WTC11 (cell line): Measurements from ENCODE around the gene SRGAP1. TPM values are rescaled to one million over a fixed set of nuclear protein-coding genes. Genes with fewer than 3 reads are reported as not detected.

Source experiments
- ATAC-seq: fragments of 200-7000 bp; cut with Tn5 transposase; 2 replicates; pipeline ENCODE4 v1.10.0; 2021; ENCODE audit warnings: mild to moderate bottlenecking, moderate library complexity
- CTCF ChIA-PET: fragments of 300-600 bp; sonication (Branson Sonifier 250); formaldehyde crosslinking; loops from one replicate; lab custom pipeline; 2021; ENCODE audit warnings: antibody characterized with exemption; lab: Charles Lee
- POLR2A ChIA-PET: fragments of 350-600 bp; sonication (Branson Sonifier 250); formaldehyde crosslinking; loops from one replicate; lab custom pipeline; 2021; ENCODE audit warnings: antibody characterized with exemption; lab: Charles Lee
- DNase-seq: peaks from one replicate; pipeline ENCODE4 v3.0.0; 2021; ENCODE audit warnings: low spot score
- H3K27ac Mint-ChIP-seq: 2 replicates; pipeline ENCODE4 v1.8.0; 2021; ENCODE audit warnings: mixed read lengths
- H3K27me3 Mint-ChIP-seq: 2 replicates; pipeline ENCODE4 v1.8.0; 2021; ENCODE audit warnings: low read depth, mild to moderate bottlenecking, moderate library complexity, mixed read lengths
- H3K36me3 Mint-ChIP-seq: 2 replicates; pipeline ENCODE4 v1.8.0; 2021; ENCODE audit warnings: mixed read lengths
- H3K4me1 Mint-ChIP-seq: 2 replicates; pipeline ENCODE4 v1.8.0; 2022; ENCODE audit warnings: mixed read lengths
- H3K4me3 Mint-ChIP-seq: 2 replicates; pipeline ENCODE4 v1.8.0; 2021; ENCODE audit warnings: mild to moderate bottlenecking, moderate library complexity, mixed read lengths
- H3K9me3 Mint-ChIP-seq: 2 replicates; pipeline ENCODE4 v1.8.0; 2021; ENCODE audit warnings: mixed read lengths
- CREB1 ChIP-seq: sonication (generic); formaldehyde crosslinking; IDR thresholded peaks from 2 replicates; pipeline ENCODE4 v1.8.0; 2023; ENCODE audit warnings: mild to moderate bottlenecking, missing genetic modification reagents
- GRHL2 ChIP-seq: fragments of 250-450 bp; sonication (Bioruptor Pico); IDR thresholded peaks from 2 replicates; pipeline ENCODE4 v1.8.0; 2022; ENCODE audit warnings: mild to moderate bottlenecking, moderate library complexity; ENCODE audit not compliant: insufficient replicate concordance, severe bottlenecking
- GTF2I ChIP-seq: fragments of 250-450 bp; sonication (Bioruptor Pico); conservative IDR thresholded peaks from 2 replicates; pipeline ENCODE4 v1.4.0; 2021; ENCODE audit warnings: mild to moderate bottlenecking
- NFATC4 ChIP-seq: fragments of 250-450 bp; sonication (Bioruptor Pico); IDR thresholded peaks from 2 replicates; pipeline ENCODE4 v1.9.0; 2021; ENCODE audit warnings: mild to moderate bottlenecking
- NR3C1 ChIP-seq: sonication (generic); formaldehyde crosslinking; conservative IDR thresholded peaks from 2 replicates; pipeline ENCODE4 v1.8.1; 2023; ENCODE audit warnings: low read depth, mild to moderate bottlenecking, missing genetic modification reagents
- SMAD3 ChIP-seq: sonication (generic); formaldehyde crosslinking; IDR thresholded peaks from 2 replicates; pipeline ENCODE4 v1.8.0; 2022; ENCODE audit warnings: missing genetic modification reagents, mild to moderate bottlenecking, borderline replicate concordance
- SOX15 ChIP-seq: fragments of 250-450 bp; sonication (Bioruptor Pico); IDR thresholded peaks from 2 replicates; pipeline ENCODE4 v1.9.0; 2021; ENCODE audit warnings: mild to moderate bottlenecking
- TEAD1 ChIP-seq: sonication (generic); formaldehyde crosslinking; IDR thresholded peaks from 2 replicates; pipeline ENCODE4 v1.8.0; 2022; ENCODE audit warnings: mild to moderate bottlenecking, missing genetic modification reagents
- TP53 ChIP-seq: sonication (generic); formaldehyde crosslinking; IDR thresholded peaks from 2 replicates; pipeline ENCODE4 v1.8.1; 2023; ENCODE audit warnings: mild to moderate bottlenecking, missing genetic modification reagents
- ZNF138 ChIP-seq: sonication (generic); formaldehyde crosslinking; conservative IDR thresholded peaks from 2 replicates; pipeline ENCODE4 v1.8.1; 2022; ENCODE audit warnings: mild to moderate bottlenecking, moderate library complexity, missing genetic modification reagents
- ZNF219 ChIP-seq: sonication (generic); formaldehyde crosslinking; IDR thresholded peaks from 2 replicates; pipeline ENCODE4 v1.8.0; 2023; ENCODE audit warnings: missing genetic modification reagents, mild to moderate bottlenecking, borderline replicate concordance
- ZNF232 ChIP-seq: sonication (generic); formaldehyde crosslinking; IDR thresholded peaks from 2 replicates; pipeline ENCODE4 v1.8.0; 2022; ENCODE audit warnings: mild to moderate bottlenecking, missing genetic modification reagents
- ZNF317 ChIP-seq: sonication (generic); formaldehyde crosslinking; IDR thresholded peaks from 2 replicates; pipeline ENCODE4 v1.8.1; 2023; ENCODE audit warnings: low read depth, mild to moderate bottlenecking, moderate library complexity, missing genetic modification reagents, borderline replicate concordance
- total RNA-seq: library from RNA; stranded (reverse); gene quantifications from 3 replicates; pipeline ENCODE4 v1.2.3, GENCODE V29; 2021
- TF ChIP-seq, protein P1 (sequence below): sonication (generic); formaldehyde crosslinking; IDR thresholded peaks from 2 replicates; pipeline ENCODE4 v1.8.1; 2023; ENCODE audit warnings: mild to moderate bottlenecking, moderate library complexity, missing genetic modification reagents
- TF ChIP-seq, protein P2 (sequence below): fragments of 250-450 bp; sonication (Bioruptor Pico); IDR thresholded peaks from 2 replicates; pipeline ENCODE4 v1.9.0; 2021; ENCODE audit warnings: mild to moderate bottlenecking
- TF ChIP-seq, protein P3 (sequence below): sonication (generic); formaldehyde crosslinking; IDR thresholded peaks from 2 replicates; pipeline ENCODE4 v1.8.1; 2022; ENCODE audit warnings: missing genetic modification reagents, borderline replicate concordance
- TF ChIP-seq, protein P4 (sequence below): sonication (generic); formaldehyde crosslinking; IDR thresholded peaks from 2 replicates; pipeline ENCODE4 v1.8.1; 2022; ENCODE audit warnings: low read depth, missing genetic modification reagents, borderline replicate concordance
- TF ChIP-seq, protein P5 (sequence below): sonication (generic); formaldehyde crosslinking; IDR thresholded peaks from 2 replicates; pipeline ENCODE4 v1.8.0; 2022; ENCODE audit warnings: mild to moderate bottlenecking, missing genetic modification reagents
- TF ChIP-seq, protein P6 (sequence below): fragments of 250-450 bp; sonication (Bioruptor Pico); IDR thresholded peaks from 2 replicates; pipeline ENCODE4 v1.9.0; 2021; ENCODE audit warnings: mild to moderate bottlenecking
- TF ChIP-seq, protein P7 (sequence below): sonication (generic); formaldehyde crosslinking; IDR thresholded peaks from 2 replicates; pipeline ENCODE4 v1.8.1; 2022; ENCODE audit warnings: mild to moderate bottlenecking, moderate library complexity, missing genetic modification reagents

The SRGAP1 gene
- total RNA-seq, 1 experiment from 2014 or later = 10.3 TPM

DNA sequence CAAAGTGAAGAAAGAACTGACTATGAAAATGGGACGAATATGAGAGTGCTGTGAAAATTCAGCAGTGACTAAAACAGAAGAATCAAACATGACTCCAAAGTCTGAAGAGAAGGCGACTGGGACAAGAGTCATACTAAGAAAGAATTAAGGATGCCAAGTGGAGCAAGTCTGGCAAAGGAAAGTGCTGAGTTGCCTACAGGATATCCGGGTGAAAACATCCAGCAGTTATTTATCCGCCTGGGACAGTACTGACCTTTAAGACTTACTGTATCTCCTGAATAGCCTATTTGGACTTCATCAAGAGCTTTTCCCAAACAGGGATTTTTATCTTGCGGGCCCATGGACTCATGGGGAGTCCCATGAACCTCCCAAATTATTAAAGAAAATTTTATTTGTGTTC, 336.5 kb downstream of the SRGAP1 start (continued):
- TF ChIP-seq, protein P1, sequence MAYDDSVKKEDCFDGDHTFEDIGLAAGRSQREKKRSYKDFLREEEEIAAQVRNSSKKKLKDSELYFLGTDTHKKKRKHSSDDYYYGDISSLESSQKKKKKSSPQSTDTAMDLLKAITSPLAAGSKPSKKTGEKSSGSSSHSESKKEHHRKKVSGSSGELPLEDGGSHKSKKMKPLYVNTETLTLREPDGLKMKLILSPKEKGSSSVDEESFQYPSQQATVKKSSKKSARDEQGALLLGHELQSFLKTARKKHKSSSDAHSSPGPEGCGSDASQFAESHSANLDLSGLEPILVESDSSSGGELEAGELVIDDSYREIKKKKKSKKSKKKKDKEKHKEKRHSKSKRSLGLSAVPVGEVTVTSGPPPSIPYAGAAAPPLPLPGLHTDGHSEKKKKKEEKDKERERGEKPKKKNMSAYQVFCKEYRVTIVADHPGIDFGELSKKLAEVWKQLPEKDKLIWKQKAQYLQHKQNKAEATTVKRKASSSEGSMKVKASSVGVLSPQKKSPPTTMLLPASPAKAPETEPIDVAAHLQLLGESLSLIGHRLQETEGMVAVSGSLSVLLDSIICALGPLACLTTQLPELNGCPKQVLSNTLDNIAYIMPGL (CRISPR knock-in tag) = no peak

DNA sequence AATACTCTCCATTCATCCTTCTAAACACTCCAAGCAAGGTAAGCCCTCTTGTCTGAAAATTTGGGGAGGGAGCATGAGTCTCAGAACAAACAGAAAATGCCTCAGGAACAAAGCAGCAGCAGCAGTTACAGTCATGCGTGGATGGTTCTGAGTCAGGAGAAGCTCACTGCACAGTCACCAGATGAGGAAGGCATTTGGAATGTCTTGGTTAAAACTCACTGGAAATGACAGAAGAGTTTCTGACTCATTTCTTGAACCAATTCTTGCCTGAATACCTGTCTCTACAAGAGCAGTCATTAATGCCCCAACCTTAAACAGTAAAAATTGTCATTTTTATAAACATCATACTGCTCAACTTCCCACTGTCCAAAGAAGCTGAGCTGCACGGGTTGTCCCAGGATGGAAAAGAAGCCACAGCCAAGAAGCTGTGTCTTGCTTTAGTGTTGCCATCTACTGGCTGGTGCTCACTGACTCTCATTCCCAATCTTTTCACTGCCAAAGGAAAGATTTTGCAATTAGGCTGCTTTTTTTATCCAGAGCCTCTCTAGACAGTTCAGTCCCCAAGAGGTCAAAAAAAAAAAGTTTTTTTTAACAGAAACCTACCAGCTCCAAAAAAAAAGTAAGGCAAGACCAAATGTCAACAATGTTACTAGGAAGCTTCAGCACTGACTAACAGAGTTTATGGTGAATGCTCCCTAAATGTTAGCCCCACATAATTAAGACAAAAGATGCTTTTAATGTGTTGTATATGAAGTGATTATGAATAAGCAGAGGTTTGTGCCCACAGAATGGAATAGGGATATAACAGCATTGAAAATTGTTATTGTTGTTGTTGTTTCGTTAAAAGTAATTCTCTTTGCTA, 337.2 kb downstream of the SRGAP1 start:
- DNase-seq (peak; percentile 16), ATAC-seq (peak; percentile 93)
- ChIA-PET POLR2A (interaction anchor here (0.5 to 1.0 kb wide), 3 partner anchors 338 to 553 kb away, joined by 3 to 4 read pairs (median 3); no protein-coding TSS in a partner anchor), CTCF (interaction anchor here (0.7 to 2.8 kb wide), 19 partner anchors 9 to 881 kb away, joined by 3 to 26 read pairs (median 3); partner anchors contain the start of genes KICS2 and SRGAP1)
- H3K27me3 Mint-ChIP-seq = no peaks in the 10 kb centered on the region; the same call in 1 of the 2 replicates
- no peak overlapping the region for H3K4me3 Mint-ChIP-seq
- H3K4me1 Mint-ChIP-seq = no peaks in the 10 kb centered on the region
- no peaks in the 10 kb centered on the region for H3K36me3 Mint-ChIP-seq
- 0 out of 2 replicates have a peak, but pooled peaks cover 4% of the 10 kb centered on the region for H3K9me3 Mint-ChIP-seq
- TF ChIP-seq, protein P2, sequence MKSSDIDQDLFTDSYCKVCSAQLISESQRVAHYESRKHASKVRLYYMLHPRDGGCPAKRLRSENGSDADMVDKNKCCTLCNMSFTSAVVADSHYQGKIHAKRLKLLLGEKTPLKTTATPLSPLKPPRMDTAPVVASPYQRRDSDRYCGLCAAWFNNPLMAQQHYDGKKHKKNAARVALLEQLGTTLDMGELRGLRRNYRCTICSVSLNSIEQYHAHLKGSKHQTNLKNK (CRISPR knock-in tag) = no peak
- TF ChIP-seq, protein P3, sequence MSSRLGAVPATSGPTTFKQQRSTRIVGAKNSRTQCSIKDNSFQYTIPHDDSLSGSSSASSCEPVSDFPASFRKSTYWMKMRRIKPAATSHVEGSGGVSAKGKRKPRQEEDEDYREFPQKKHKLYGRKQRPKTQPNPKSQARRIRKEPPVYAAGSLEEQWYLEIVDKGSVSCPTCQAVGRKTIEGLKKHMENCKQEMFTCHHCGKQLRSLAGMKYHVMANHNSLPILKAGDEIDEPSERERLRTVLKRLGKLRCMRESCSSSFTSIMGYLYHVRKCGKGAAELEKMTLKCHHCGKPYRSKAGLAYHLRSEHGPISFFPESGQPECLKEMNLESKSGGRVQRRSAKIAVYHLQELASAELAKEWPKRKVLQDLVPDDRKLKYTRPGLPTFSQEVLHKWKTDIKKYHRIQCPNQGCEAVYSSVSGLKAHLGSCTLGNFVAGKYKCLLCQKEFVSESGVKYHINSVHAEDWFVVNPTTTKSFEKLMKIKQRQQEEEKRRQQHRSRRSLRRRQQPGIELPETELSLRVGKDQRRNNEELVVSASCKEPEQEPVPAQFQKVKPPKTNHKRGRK (CRISPR knock-in tag) = no peak
- TF ChIP-seq TP53 = no peak
- TF ChIP-seq, protein P4, sequence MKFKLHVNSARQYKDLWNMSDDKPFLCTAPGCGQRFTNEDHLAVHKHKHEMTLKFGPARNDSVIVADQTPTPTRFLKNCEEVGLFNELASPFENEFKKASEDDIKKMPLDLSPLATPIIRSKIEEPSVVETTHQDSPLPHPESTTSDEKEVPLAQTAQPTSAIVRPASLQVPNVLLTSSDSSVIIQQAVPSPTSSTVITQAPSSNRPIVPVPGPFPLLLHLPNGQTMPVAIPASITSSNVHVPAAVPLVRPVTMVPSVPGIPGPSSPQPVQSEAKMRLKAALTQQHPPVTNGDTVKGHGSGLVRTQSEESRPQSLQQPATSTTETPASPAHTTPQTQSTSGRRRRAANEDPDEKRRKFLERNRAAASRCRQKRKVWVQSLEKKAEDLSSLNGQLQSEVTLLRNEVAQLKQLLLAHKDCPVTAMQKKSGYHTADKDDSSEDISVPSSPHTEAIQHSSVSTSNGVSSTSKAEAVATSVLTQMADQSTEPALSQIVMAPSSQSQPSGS (CRISPR knock-in tag) = no peak
- TF ChIP-seq ZNF219 (CRISPR knock-in tag) = no peak
- TF ChIP-seq ZNF232 (CRISPR knock-in tag) = no peak
- TF ChIP-seq ZNF138 (CRISPR knock-in tag) = no peak
- TF ChIP-seq NR3C1 (CRISPR knock-in tag) = no peak
- no peak for TF ChIP-seq SMAD3 (CRISPR knock-in tag)
- TF ChIP-seq, protein P5, sequence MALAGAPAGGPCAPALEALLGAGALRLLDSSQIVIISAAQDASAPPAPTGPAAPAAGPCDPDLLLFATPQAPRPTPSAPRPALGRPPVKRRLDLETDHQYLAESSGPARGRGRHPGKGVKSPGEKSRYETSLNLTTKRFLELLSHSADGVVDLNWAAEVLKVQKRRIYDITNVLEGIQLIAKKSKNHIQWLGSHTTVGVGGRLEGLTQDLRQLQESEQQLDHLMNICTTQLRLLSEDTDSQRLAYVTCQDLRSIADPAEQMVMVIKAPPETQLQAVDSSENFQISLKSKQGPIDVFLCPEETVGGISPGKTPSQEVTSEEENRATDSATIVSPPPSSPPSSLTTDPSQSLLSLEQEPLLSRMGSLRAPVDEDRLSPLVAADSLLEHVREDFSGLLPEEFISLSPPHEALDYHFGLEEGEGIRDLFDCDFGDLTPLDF = no peak
- H3K27ac Mint-ChIP-seq = 0 out of 2 replicates have a peak overlapping the region, but pooled peaks have one; percentile 34

DNA sequence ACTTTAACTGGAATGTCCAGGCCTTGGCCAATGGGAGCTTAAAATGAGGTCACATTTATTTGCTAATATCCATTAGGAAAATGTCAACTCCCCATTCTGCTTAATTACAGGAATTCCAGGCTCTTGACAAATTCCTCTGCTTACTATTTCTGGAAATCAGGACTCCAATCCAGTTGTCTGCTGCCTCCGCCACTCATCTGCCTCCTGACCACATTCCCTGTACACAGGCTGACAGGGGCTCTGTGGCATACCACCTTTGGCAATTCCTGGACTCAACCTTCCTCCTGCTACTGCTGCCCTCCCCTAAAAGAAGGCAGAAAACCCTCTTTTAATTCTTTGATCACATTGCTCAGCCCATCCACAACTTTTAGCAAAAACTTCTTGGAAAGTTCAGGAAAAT, 339.7 kb downstream of the SRGAP1 start:
- no peaks in the 10 kb centered on the region for H3K4me1 Mint-ChIP-seq
- TF ChIP-seq, protein P6, sequence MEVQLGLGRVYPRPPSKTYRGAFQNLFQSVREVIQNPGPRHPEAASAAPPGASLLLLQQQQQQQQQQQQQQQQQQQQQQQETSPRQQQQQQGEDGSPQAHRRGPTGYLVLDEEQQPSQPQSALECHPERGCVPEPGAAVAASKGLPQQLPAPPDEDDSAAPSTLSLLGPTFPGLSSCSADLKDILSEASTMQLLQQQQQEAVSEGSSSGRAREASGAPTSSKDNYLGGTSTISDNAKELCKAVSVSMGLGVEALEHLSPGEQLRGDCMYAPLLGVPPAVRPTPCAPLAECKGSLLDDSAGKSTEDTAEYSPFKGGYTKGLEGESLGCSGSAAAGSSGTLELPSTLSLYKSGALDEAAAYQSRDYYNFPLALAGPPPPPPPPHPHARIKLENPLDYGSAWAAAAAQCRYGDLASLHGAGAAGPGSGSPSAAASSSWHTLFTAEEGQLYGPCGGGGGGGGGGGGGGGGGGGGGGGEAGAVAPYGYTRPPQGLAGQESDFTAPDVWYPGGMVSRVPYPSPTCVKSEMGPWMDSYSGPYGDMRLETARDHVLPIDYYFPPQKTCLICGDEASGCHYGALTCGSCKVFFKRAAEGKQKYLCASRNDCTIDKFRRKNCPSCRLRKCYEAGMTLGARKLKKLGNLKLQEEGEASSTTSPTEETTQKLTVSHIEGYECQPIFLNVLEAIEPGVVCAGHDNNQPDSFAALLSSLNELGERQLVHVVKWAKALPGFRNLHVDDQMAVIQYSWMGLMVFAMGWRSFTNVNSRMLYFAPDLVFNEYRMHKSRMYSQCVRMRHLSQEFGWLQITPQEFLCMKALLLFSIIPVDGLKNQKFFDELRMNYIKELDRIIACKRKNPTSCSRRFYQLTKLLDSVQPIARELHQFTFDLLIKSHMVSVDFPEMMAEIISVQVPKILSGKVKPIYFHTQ = no peak
- no peak for TF ChIP-seq GTF2I (CRISPR knock-in tag)
- TF ChIP-seq CREB1 (CRISPR knock-in tag) = no peak
- no peak for TF ChIP-seq ZNF138 (CRISPR knock-in tag)
- no peak for TF ChIP-seq SOX15 (CRISPR knock-in tag)
- TF ChIP-seq ZNF317 (CRISPR knock-in tag) = no peak
- TF ChIP-seq TEAD1 (CRISPR knock-in tag) = no peak
- TF ChIP-seq, protein P7, sequence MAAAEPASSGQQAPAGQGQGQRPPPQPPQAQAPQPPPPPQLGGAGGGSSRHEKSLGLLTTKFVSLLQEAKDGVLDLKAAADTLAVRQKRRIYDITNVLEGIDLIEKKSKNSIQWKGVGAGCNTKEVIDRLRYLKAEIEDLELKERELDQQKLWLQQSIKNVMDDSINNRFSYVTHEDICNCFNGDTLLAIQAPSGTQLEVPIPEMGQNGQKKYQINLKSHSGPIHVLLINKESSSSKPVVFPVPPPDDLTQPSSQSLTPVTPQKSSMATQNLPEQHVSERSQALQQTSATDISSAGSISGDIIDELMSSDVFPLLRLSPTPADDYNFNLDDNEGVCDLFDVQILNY (CRISPR knock-in tag) = no peak
- no peak for TF ChIP-seq NFATC4
- no peak for TF ChIP-seq GRHL2 (CRISPR knock-in tag)

More for the DNA sequence above, 339.7 kb downstream of the SRGAP1 start:
- H3K27ac Mint-ChIP-seq = no peak overlapping the region
- ChIA-PET CTCF (no interaction called here), POLR2A (no interaction called here)
- H3K36me3 Mint-ChIP-seq = no peaks in the 10 kb centered on the region
- DNase-seq = no peak
- no peak overlapping the region for H3K4me3 Mint-ChIP-seq
- 0 out of 2 replicates have a peak, but pooled peaks cover 4% of the 10 kb centered on the region for H3K9me3 Mint-ChIP-seq
- H3K27me3 Mint-ChIP-seq = no peaks in the 10 kb centered on the region; the same call in 1 of the 2 replicates
- no peak for ATAC-seq
